ENCODE measurements around the gene HOXC4. TPM values are rescaled to one million over a fixed set of nuclear protein-coding genes. Genes with fewer than 3 reads are reported as not detected.

Gene HOXC4
- total and polyA plus RNA-seq, 10 of the 15 experiments (the other 5 are each of a cell fraction or from before 2014, with no cell fraction given), result 1.0 to 11.4 (median 4.2) TPM

DNA sequence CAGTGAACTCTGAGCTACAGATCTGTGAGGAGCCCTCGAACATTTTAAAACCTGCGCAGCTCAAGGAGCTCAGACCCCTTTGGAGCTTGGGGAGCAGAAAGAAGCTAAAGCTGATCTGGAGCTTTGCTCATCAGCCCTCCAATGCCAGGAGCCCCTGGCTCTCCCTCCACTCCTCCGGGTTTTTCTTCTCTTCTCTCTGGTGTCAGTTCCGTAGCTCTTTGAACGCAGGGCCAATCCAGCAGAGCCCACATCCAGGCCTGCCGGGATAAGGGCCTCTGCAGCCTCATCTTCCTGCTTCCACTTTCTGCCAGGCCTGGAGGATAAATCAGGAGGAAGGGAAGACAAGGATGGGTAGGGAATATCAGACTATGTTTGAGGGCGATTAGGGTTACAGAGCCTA, 6.0 kb downstream of the HOXC4 start:
- in situ Hi-C loops (cut with MboI) (no loop called here), intact Hi-C loops (cut with micrococcal nuclease; ENCODE audit: unreplicated experiment) (no loop called here)
- POLR2A ChIA-PET, result no interaction called here
- Histone ChIP-seq H3K27ac (ENCODE audit: control insufficient read depth, insufficient read depth) (no peak overlapping the region), H3K79me2 (ENCODE audit: control insufficient read depth, insufficient read depth, low read length) (peaks cover 3% of the 10 kb centered on the region), H4K20me1 (ENCODE audit: control insufficient read depth, insufficient read depth) (no peaks in the 10 kb centered on the region), H3K9ac (ENCODE audit: control insufficient read depth, insufficient read depth, low read length) (no peak overlapping the region), H3K4me2 (ENCODE audit: control insufficient read depth, insufficient read depth) (no peak overlapping the region), H2AFZ (ENCODE audit: control insufficient read depth, low read depth, low read length) (no peak overlapping the region), H3K9me3 (replicated peaks; ENCODE audit: control insufficient read depth, insufficient read depth, low read length) (no peaks in the 10 kb centered on the region), H3K36me3 (ENCODE audit: control insufficient read depth in 2 of 2, insufficient read depth in 2 of 2, low read length in 1 of 2) (no peaks in the 10 kb centered on the region), H3K27me3 (replicated peaks in 1 of 2; ENCODE audit: control insufficient read depth in 2 of 2, insufficient read depth in 2 of 2, low read length in 1 of 2) (0 out of 4 replicates have a peak, but pooled peaks cover 0 to 3% of the 10 kb centered on the region in 2 experiments), H3K4me3 (no peak overlapping the region), H3K4me1 (ENCODE audit: control insufficient read depth, insufficient read depth, low read length) (no peaks in the 10 kb centered on the region)
- TF ChIP-seq MXI1 (IDR thresholded peaks at IDR 0.05; ENCODE audit: low read depth, low read length) (no peak), TCF12 (IDR thresholded peaks at IDR 0.05; ENCODE audit: low read depth, low read length) (no peak), ZNF24 (IDR thresholded peaks at IDR 0.05) (no peak), CBFB (IDR thresholded peaks at IDR 0.05; ENCODE audit: low read depth) (no peak), SREBF2 (IDR thresholded peaks at IDR 0.05; ENCODE audit: low read length) (no peak), STAT1 (conservative IDR thresholded peaks at IDR 0.05) (no peak)
- TF ChIP-seq, protein P1, sequence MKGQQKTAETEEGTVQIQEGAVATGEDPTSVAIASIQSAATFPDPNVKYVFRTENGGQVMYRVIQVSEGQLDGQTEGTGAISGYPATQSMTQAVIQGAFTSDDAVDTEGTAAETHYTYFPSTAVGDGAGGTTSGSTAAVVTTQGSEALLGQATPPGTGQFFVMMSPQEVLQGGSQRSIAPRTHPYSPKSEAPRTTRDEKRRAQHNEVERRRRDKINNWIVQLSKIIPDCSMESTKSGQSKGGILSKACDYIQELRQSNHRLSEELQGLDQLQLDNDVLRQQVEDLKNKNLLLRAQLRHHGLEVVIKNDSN (IDR thresholded peaks at IDR 0.05; ENCODE audit: borderline replicate concordance, extremely low read length, insufficient read depth, low read depth, low read length), result no peak
- TF ChIP-seq, protein P2, sequence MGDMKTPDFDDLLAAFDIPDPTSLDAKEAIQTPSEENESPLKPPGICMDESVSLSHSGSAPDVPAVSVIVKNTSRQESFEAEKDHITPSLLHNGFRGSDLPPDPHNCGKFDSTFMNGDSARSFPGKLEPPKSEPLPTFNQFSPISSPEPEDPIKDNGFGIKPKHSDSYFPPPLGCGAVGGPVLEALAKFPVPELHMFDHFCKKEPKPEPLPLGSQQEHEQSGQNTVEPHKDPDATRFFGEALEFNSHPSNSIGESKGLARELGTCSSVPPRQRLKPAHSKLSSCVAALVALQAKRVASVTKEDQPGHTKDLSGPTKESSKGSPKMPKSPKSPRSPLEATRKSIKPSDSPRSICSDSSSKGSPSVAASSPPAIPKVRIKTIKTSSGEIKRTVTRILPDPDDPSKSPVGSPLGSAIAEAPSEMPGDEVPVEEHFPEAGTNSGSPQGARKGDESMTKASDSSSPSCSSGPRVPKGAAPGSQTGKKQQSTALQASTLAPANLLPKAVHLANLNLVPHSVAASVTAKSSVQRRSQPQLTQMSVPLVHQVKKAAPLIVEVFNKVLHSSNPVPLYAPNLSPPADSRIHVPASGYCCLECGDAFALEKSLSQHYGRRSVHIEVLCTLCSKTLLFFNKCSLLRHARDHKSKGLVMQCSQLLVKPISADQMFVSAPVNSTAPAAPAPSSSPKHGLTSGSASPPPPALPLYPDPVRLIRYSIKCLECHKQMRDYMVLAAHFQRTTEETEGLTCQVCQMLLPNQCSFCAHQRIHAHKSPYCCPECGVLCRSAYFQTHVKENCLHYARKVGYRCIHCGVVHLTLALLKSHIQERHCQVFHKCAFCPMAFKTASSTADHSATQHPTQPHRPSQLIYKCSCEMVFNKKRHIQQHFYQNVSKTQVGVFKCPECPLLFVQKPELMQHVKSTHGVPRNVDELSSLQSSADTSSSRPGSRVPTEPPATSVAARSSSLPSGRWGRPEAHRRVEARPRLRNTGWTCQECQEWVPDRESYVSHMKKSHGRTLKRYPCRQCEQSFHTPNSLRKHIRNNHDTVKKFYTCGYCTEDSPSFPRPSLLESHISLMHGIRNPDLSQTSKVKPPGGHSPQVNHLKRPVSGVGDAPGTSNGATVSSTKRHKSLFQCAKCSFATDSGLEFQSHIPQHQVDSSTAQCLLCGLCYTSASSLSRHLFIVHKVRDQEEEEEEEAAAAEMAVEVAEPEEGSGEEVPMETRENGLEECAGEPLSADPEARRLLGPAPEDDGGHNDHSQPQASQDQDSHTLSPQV (IDR thresholded peaks at IDR 0.05), result no peak
- DNase-seq (ENCODE audit: low read depth, low spot score), result no peak
- BruUV-seq (replicated peaks), result no TSS peak
- ATAC-seq, result no peak
- FAIRE-seq, result no peak
- RAD21 ChIA-PET (ENCODE audit: unreplicated experiment), result interaction anchor here (0.6 kb wide), 1 partner anchor 446 kb away, joined by 3 read pairs; no protein-coding TSS in a partner anchor
- 58% methylated on average over 7 of the region's 7 CpGs for WGBS (ENCODE audit: insufficient coverage, insufficient replicate concordance, low lambda C conversion rate, missing lambda C conversion rate)
- SMC1A ChIA-PET (ENCODE audit: uncharacterized antibody, unreplicated experiment), result interaction anchor here (0.8 to 1.5 kb wide), 3 partner anchors 27 to 131 kb away, joined by 3 to 6 read pairs (median 4); partner anchors contain the start of gene HOXC5
- CTCF ChIA-PET, result interaction anchor here (1.2 kb wide), 1 partner anchor 130 kb away, joined by 3 read pairs; no protein-coding TSS in a partner anchor

Data from GM12878 (cell line).